WTC11 (cell line): ENCODE data around the gene R3HDM4.

Experiments
- ARID4B ChIP-seq: sonication (generic); formaldehyde crosslinking; IDR thresholded peaks from 2 replicates; pipeline ENCODE4 v1.8.0; 2023; ENCODE audit warnings: missing genetic modification reagents, mild to moderate bottlenecking, borderline replicate concordance
- FOXJ3 ChIP-seq: sonication (generic); formaldehyde crosslinking; IDR thresholded peaks from 2 replicates; pipeline ENCODE4 v1.9.0; 2021; ENCODE audit warnings: missing genetic modification reagents, mild to moderate bottlenecking, borderline replicate concordance
- TF ChIP-seq, protein P1 (sequence below): fragments of 200-600 bp; IDR thresholded peaks from 2 replicates; pipeline ENCODE4 v1.8.0; 2022; ENCODE audit warnings: antibody characterized with exemption

DNA sequence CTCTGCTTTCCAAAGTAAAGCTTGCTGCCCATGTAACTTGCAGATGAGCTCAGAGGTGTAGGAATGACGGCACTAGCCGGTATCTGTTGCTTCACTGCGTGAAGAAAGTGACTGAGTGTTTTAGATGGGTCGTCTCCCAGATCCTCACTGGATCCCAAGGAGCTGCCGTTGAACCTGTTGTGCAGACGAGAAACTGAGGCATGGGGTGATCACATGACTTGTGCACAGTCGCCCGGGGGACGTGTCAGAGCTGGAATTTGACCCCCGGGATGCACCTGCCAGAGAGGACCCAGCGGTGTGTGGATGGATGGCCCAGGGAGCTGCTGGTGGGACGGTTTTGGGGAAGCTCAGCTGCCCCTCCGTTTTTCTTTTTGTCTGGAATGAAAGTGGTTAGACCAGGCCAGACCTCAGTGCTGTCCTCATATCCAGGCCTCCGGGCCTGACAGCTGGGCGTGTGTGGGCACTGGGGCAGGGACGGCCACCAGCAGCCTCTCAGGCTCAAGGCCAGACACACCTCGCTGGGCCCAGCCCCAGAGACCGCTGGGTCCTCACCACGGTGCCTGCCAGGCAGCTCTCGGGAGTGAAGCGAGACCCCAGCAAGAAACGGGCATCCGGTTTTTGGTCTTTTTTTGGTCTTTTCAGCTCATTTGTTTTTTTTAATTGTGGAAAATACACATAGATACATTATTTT, 25.4 kb upstream of the R3HDM4 start:
- TF ChIP-seq FOXJ3 (no peak), ARID4B (CRISPR knock-in tag) (no peak)
- TF ChIP-seq, protein P1, sequence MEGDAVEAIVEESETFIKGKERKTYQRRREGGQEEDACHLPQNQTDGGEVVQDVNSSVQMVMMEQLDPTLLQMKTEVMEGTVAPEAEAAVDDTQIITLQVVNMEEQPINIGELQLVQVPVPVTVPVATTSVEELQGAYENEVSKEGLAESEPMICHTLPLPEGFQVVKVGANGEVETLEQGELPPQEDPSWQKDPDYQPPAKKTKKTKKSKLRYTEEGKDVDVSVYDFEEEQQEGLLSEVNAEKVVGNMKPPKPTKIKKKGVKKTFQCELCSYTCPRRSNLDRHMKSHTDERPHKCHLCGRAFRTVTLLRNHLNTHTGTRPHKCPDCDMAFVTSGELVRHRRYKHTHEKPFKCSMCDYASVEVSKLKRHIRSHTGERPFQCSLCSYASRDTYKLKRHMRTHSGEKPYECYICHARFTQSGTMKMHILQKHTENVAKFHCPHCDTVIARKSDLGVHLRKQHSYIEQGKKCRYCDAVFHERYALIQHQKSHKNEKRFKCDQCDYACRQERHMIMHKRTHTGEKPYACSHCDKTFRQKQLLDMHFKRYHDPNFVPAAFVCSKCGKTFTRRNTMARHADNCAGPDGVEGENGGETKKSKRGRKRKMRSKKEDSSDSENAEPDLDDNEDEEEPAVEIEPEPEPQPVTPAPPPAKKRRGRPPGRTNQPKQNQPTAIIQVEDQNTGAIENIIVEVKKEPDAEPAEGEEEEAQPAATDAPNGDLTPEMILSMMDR: no peak
